Activated CD4-positive, CD25-positive, alpha-beta regulatory T cell treated with anti-CD3 and anti-CD28 coated beads, Interleukin-2, amount 50 U/mL, for 24 hours (primary cell): Measurements from ENCODE around the gene PLK1.

Source experiments
- ATAC-seq, 2 donors: fragments of 150-1000 bp; cut with Tn5 transposase; one replicate each; pipeline ENCODE4 v1.10.0; 2021; ENCODE audit warnings: mild to moderate bottlenecking in 1 of 2, moderate library complexity in 1 of 2

Gene PLK1

GRCh38 chr16:23679986-23680336 lies 1.3 kb downstream of the PLK1 start:
- ATAC-seq, result no peak

DNA sequence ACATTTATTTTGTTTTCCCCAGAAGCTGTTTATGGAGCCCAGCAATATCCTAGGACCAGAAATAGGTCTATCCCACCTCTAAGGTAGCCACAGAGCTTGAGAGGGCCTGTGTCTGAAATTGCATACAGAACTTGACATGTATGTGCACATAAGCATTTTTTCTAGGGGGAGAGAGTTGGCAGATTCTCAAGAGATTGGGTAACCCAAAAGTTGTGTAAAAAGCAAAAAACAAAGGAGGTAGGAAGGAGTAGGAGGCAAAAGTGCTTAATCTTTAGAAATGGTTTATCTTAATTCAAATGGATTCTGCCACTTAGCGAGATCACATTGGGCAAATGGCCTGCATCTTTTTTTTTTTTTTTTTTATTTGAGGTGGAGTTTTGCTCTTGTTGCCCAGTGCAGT lies 3.5 kb downstream of the PLK1 start:
- no peak for ATAC-seq

DNA sequence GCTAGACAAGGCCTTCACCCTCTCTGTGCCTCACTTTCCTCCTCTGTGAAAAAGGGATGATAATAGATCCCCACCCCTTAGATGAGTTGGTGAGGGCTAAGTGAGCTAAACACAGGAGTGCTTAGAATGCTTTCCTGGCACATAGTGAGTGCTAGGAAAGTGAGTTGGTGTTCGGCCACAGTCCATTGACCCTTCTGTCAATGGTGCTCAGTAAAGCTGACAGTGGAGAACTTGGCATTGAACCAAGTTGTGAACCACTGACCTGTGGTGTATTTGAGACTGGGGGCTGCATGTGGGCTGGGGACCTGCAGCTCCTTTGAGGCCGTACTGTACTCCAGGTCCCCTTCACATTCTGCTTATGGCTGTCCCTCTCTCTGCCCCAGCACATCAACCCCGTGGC lies 4.8 kb downstream of the PLK1 start:
- ATAC-seq, result no peak

GRCh38 chr16:23687034-23687808 lies 8.5 kb downstream of the PLK1 start:
- ATAC-seq, result no peak

DNA sequence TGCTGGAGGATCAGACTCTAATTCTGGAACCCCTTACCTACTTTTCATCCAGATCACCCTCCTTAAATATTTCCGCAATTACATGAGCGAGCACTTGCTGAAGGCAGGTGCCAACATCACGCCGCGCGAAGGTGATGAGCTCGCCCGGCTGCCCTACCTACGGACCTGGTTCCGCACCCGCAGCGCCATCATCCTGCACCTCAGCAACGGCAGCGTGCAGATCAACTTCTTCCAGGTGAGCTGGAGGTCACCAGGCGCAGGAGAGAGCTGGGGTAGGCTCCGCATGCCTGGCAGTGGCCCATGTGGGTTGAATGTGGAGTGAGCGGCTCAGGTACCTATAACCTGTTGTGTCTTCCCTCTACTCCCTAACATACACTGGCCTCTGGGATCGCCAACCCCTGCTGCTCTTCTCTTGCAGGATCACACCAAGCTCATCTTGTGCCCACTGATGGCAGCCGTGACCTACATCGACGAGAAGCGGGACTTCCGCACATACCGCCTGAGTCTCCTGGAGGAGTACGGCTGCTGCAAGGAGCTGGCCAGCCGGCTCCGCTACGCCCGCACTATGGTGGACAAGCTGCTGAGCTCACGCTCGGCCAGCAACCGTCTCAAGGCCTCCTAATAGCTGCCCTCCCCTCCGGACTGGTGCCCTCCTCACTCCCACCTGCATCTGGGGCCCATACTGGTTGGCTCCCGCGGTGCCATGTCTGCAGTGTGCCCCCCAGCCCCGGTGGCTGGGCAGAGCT lies 10.9 kb downstream of the PLK1 start:
- no peak for ATAC-seq

DNA sequence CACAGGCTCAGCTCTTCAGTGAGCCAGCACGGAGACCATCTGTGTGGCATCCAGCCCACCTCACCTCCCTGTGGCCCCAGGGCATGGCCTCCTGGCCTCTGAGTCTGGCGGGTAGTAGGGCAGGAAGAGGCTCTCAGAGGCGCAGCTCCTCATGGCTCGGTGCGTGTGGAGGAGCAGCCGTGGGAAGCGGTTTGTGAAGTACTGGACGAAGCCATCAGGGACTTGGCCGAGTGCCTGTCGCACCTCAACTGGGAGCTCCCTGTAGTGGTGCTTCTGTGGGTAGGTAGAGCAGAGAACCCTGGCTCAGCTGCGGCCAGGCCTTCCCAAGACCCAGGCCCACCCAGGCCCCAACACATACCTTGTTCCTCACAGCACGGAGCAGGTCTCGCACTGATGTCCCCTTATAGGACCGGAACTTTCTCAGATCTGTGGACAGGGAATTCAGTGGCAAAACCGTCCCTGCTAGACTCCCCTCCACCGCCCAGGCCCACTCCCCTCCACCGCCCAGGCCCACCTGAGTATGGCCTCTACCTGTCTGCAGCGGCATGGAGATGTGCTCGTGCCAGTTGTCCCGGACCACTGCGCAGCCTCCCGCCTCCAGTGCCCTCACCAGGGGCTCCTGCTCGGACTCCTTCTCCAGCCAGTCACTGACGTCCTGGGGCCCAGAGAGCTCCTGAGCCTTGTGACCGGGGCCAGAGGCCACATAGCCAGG lies 12.2 kb downstream of the PLK1 start:
- no peak for ATAC-seq

DNA sequence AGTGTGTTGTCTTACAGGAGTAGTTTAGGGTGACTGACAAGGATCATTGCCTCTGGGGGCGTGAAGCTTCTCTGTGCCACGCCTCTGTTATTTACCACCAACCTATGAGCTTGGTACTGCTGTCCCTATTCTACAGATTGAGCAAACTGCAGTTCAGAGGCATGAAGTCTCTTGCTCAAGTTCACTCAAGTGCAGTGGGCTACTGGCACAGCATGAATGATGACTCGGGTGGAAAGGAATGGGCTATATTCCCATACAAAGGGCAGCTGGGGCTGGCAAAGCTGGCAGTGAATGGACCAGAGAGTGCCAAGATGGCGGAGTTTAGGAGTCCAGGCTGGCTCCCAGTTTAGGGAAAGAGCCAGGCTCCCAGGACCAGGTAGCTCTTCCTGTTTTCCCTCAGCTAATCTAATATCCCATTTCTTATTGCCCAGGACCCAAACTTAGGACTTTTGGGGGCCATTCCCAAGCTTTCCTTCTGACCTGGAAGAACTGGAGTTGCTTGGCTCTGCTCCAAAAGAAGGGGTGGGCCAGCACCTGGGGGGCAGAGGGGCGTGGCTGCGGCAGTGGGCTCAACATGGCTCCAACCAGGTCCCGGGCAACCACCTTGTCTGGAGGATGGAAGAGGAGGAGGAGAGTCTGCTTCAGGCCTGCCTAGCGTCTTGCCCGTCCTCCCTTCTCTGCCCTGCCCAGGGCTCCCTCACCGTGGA lies 12.9 kb downstream of the PLK1 start:
- no peak for ATAC-seq

DNA sequence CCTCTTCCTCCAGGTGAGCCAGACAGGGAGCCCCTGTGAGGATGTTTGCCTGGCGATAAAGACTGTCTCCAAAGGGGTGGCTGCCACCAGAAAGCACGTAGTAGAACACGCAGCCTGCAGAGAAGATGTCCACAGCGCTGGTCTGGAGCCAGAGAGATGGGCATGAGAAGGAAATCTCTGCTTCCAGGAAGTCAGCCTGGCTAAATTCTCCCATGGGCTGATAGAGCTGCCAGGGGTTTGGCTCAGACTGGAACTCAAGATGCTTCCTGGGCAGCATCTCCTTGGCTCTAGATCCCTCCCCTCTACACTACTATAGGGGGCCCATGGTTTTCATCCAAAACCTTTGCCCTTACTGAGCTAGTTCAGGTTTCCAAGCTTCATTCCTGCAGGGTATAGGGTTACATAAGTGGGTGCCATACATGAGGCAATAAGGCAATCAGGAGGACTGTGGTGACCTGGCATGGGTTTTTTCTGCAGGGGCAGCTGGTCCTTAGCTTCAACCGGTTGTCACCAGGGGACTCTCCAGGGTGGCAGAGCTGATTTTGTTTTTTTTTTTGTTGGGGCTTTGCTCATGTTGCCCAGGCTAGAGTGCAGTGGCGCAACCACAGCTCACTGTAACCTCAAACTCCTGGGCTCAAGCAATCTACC lies 13.6 kb downstream of the PLK1 start:
- no peak for ATAC-seq

- ATAC-seq, result no peak
Observed at GRCh38 chr16:23694265-23694643, 15.6 kb downstream of the PLK1 start.

DNA sequence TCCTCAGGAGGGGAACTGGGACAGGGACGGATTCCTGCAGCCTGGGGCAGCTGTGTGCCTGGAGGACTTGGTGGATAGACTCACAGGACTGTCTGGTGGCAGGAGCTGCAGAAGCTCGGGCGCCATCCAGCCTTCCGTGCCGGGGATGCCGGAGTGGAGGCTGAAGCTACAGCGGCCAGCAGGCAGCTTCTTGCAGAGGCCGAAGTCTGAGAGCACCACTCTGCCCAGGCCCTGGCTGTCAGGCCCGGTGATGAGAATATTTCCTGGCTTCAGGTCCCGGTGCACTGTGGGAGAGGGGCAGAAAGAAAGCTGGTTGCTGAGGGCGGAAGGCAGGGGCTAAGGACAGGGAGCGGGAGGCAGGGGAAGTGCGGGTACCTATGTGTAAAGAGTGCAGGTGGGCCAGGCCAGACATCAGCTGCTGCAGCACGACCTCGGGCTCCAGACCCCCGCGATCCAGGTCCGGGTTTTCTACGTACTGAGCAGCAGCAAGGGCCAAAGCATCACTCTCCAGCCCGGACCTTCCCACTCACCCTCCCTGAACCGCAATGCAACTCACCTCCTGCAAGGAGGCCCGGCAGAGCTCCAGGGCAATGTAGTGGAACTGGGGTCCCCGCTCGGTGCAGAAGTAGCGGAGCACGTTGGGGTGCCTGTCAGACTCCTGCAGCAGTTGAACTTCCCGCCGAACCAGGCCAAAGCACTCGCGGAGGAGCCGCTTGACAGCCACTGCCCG lies 16.1 kb downstream of the PLK1 start:
- no peak for ATAC-seq

GRCh38 chr16:23695756-23696155 lies 17.1 kb downstream of the PLK1 start:
- no peak for ATAC-seq

- peak in 1 of 2 donors; percentile 43 for ATAC-seq
Observed at GRCh38 chr16:23699100-23699499, 20.4 kb downstream of the PLK1 start.

DNA sequence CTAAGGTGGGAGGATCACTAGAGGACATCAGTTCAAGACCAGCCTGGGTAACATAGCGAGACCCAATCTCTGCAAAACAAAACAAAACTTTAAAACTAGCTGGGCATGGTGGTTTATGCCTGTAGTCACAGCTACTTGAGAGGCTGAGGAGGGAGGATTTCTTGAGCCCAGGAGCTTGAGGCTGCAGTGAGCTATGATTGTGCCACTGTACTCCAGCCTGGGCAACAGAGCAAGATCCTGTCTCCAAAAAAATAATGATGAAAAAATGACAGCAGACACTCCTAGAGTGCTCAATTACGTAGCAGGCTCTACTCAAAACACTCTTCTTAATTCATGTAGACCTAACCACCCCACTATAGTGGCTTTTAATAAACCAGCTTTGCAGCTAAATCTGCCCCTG lies 21.4 kb downstream of the PLK1 start:
- ATAC-seq, result no peak

DNA sequence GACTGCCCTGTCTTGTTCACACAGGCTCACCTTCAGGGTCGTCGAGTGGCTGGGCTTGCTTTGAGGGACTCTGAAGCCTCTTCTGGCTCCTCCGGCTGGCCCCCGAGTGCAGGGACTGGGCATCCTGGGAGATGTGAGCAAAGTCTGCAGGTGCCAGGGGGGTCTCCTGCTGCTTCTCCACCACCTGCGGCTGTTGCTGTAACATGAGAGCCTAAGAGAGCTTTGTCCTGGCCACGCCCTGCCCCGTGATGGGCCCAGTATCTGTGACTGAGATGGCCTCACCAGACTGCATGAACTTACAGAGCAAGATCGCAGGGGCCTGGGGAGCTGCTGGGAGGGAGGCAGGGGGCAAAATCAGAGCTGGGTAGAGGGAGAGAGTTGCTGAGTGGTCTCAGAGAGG lies 21.8 kb downstream of the PLK1 start:
- ATAC-seq, result no peak

DNA sequence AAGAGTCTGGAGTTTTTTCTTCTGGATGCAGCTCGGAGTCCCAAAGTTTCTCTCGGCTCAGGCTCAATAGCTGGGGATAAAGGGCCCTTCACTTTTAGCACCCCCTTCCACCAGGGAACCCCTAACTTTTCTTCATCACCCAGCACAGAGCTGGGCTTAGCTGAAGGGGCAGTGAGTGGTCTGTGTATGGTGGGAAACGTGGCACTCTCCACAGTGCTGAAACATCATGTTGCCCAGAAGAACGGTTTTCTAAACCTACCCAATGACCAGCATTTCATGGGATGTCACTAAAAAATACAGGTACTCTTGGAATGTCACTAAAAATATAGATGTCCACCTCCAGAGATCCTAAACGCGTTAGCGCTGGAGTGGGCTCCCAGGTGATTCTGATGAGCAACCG lies 22.4 kb downstream of the PLK1 start:
- no peak for ATAC-seq

DNA sequence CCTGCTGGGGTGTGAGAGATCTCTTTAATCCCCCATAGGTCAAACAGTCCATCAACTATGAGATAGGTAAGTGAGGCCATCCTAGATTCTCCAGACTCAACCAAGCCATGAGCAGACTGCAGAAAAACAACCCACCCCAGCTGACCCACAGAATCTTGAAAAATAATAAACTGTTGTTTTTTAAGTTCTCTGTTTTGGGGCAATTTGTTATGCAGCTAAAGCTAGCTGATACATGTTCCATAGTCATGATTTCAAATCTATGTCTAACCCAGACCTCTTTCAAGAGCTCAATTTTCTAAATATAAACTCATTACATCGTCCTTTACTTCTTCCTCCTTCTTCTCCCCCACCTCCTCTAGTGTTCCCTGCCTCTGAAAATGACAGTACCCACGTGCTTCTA lies 24.3 kb downstream of the PLK1 start:
- ATAC-seq, result no peak

- no peak for ATAC-seq
Observed at GRCh38 chr16:23704772-23705516, 26.3 kb downstream of the PLK1 start.

DNA sequence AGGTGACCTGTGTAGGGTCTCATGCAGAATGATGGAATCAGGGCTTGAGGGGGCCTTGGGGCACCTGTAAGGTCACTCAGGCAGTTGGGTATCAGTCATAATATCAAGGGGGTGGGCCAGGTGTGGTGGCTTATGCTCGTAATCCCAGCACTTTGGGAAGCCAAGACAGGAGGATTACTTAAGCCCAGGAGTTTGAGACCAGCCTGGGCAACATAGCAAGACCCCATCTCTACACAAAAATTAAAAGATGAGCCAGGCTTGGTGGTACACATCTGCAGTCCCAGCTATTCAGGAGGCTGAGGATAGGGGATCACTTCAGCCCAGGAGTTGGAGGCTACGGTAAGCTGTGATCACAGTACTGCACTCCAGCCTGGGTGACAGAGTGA lies 26.8 kb downstream of the PLK1 start:
- ATAC-seq, result no peak

DNA sequence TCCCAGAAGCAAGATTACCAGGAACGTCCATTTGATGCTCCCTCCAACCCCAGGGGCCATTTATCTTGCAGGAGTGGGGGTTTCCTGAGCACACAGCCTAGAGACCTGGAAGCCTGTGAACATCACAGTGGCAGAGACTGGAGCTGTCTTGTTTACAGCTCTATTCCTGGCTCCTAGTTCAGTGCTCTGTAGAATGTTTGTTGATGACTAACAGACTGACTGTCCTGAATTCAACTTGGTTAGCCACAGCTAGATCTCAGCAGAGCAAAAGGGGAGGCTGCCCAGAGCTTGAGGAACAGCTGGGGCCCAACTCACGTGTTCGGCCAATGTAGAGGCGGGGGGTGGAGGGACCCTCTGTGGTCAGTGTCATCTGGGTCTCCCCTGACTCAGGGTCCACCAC lies 27.8 kb downstream of the PLK1 start:
- ATAC-seq, result no peak

DNA sequence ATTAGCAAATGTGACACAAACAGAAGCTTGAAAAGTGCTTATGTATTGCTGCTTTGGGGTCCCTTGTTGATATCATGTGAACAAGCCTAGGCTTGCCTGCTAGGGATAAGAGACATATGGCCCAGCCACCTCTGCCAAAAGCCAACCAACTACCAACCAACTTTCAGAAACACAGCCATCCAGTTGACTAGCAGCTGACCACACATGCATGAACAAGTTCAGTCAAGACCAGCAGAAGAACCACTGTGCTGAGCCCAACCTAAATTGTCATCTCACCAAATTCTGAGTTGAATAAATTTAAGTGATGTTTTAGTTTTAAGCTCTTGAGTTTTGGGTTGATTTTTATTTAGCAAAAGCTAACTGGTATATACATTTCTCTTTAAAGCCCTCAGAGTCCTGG lies 30.8 kb downstream of the PLK1 start:
- ATAC-seq, result no peak

DNA sequence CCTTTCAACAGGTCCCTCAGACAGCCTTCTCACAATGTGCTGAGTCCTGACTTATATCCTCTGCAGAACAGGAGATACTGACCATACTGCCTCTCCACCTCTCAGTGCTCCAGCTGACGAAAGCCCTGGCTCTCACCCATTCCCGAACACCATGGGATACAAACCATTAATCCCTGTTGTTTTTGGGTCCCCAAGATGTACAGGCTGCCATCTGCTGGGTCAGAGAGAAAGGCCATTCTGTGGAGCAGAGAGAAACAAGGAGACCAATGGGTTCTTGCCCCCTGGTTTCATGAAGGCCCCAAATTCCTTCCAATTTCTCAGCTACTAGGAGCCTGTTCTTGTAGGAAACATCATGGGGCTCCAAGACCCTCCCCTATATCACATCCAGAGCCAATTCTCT lies 31.3 kb downstream of the PLK1 start:
- ATAC-seq, result no peak
